ENCODE data around the gene STRA6.
"Not testable (repeated sequence)": the region's sequence is repeated elsewhere in the genome, so short reads cannot be mapped to it uniquely, and the experiment has no call there.

DNA sequence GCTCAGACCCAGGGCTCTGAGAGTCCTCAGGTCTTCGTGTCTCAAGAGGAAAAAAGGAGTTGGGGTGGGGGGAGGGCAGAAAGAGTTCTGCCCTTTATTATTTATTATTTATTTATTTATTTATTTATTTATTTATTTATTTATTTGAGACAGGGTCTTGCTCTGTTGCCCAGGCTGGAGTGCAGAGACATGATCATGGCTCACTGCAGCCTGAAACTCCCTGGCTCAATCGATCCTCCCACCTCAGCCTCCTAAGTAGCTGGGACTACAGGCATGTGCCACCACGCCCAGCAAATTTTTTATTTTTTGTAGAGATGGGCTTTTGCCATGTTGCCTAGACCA lies 40.4 kb downstream of the STRA6 start:
- TF ChIP-seq, protein P1, sequence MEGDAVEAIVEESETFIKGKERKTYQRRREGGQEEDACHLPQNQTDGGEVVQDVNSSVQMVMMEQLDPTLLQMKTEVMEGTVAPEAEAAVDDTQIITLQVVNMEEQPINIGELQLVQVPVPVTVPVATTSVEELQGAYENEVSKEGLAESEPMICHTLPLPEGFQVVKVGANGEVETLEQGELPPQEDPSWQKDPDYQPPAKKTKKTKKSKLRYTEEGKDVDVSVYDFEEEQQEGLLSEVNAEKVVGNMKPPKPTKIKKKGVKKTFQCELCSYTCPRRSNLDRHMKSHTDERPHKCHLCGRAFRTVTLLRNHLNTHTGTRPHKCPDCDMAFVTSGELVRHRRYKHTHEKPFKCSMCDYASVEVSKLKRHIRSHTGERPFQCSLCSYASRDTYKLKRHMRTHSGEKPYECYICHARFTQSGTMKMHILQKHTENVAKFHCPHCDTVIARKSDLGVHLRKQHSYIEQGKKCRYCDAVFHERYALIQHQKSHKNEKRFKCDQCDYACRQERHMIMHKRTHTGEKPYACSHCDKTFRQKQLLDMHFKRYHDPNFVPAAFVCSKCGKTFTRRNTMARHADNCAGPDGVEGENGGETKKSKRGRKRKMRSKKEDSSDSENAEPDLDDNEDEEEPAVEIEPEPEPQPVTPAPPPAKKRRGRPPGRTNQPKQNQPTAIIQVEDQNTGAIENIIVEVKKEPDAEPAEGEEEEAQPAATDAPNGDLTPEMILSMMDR (conservative IDR thresholded peaks at IDR 0.05; ENCODE audit: low read length) = not testable (repeated sequence)
- not testable (repeated sequence) for TF ChIP-seq EZH2phosphoT487 (IDR thresholded peaks at IDR 0.05; ENCODE audit: borderline replicate concordance)
